Esophagus muscularis mucosa (tissue), 4 donors: ENCODE measurements around the gene NHLH2. TPM values are rescaled to one million over a fixed set of nuclear protein-coding genes. Genes with fewer than 3 reads are reported as not detected.

Experiments used
- DNase-seq: peaks from one replicate; pipeline ENCODE4 v3.0.0-alpha.2; 2017; ENCODE audit errors: extremely low spot score
- H3K27ac ChIP-seq, 4 donors: fragments of 200-600 bp; sonication (generic); replicated peaks in 1 of 4; 1 replicate in 3 of 4; 2 replicates in 1 of 4; pipeline ENCODE4 v1.5.1; 2016 to 2019; ENCODE audit warnings: mild to moderate bottlenecking in 1 of 4
- H3K27me3 ChIP-seq, 4 donors: fragments of 200-600 bp; sonication (generic); one replicate each; pipeline versions ENCODE4 v1.5.1 to v1.6.0; 2016 to 2019
- H3K36me3 ChIP-seq, 4 donors: fragments of 200-600 bp; sonication (generic); one replicate each; pipeline ENCODE4 v1.5.1; 2016 to 2019
- H3K4me1 ChIP-seq, 4 donors: fragments of 200-600 bp; sonication (generic); one replicate each; pipeline ENCODE4 v1.5.1; 2016 to 2019
- H3K4me3 ChIP-seq, 4 donors: fragments of 200-600 bp; sonication (generic); 1 replicate in 2 of 4; 2 replicates in 2 of 4; pipeline ENCODE4 v1.5.1; 2016 to 2019; ENCODE audit warnings: mild to moderate bottlenecking in 4 of 4, moderate library complexity in 1 of 4
- H3K9me3 ChIP-seq, 4 donors: fragments of 200-600 bp; sonication (generic); 1 replicate in 3 of 4; 2 replicates in 1 of 4; pipeline ENCODE4 v1.5.1; 2016 to 2019
- EP300 ChIP-seq: sonication (generic); formaldehyde crosslinking; IDR thresholded peaks from one replicate; pipeline ENCODE4 v1.6.1; 2017; ENCODE audit warnings: antibody characterized with exemption
- POLR2A ChIP-seq: fragments of 450-650 bp; IDR thresholded peaks from one replicate; pipeline ENCODE4 v1.6.1; 2017; ENCODE audit warnings: antibody characterized with exemption, moderate library complexity, mild to moderate bottlenecking, low read depth
- POLR2AphosphoS5 ChIP-seq, 2 donors: sonication (generic); formaldehyde crosslinking; IDR thresholded peaks; one replicate each; pipeline ENCODE4 v1.6.1; 2017; ENCODE audit warnings: antibody characterized with exemption in 2 of 2
- WGBS: methylation state at CpG from one replicate; pipeline ENCODE4 v1.1.5; 2018; 5-methylcytosine and 5-hydroxymethylcytosine counted together
- intact Hi-C: fragments of 100-400 bp; cut with DNase I; formaldehyde crosslinking; loops from one replicate; pipeline ENCODE4 v1.15.1; 2023
- total RNA-seq, 4 donors: library from RNA; depleted of rRNA; stranded (reverse); fragments of >200 nt; gene quantifications; one replicate each; pipeline versions ENCODE4 v1.1.0 to v1.2.1, GENCODE V29; 2016
- TF ChIP-seq, protein P1 (sequence below), 3 experiments: fragments of 200-600 bp in 2 of 3; fragments of 450-650 bp in 1 of 3; sonication (generic) in 2 of 3; IDR thresholded peaks; one replicate each; pipeline ENCODE4 v1.5.1; 2017 to 2019; ENCODE audit warnings: antibody characterized with exemption in 3 of 3, mild to moderate bottlenecking in 2 of 3, moderate library complexity in 1 of 3

NHLH2 gene
- total RNA-seq, 4 donors from 2014 or later, result not detected

DNA sequence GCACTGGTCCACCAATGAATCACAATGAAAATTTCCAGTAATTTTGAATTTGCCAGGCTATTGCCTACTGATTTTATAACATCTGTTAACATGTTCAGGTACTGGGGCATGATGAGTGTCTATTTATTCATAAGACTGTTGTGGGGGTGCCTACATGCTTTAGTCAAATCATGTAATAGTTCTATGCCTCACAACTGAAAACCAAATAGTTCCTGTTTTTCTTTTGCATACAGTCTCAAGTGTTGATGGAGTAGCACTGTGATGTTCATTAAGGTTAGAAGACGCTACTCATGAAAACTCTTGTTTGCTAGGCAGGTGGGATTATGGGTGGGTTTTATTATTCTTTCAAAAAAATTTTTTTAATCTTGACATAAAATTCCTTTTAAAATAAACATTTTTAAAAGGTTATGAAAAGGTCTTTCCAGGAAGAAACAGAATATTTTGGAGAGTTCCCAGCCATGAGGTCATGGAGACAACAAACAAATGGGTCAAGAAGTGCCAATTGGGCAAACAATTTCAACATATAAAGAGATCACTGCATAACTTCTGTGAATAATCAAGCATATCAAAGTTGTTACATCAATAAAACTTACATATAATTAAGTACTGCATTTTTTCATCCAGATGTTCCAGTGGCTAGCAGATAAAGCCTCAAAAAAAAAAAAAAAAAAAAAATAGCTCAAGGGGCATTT, 40.2 kb upstream of the NHLH2 start:
- intact Hi-C loops, result no loop called here
- Histone ChIP-seq H3K4me3 (no peak overlapping the region), H3K27me3 (peaks cover 0 to 7% (median 0%) of the 10 kb centered on the region in 4 donors), H3K36me3 (no peaks in the 10 kb centered on the region), H3K4me1 (no peaks in the 10 kb centered on the region), H3K27ac (no peak overlapping the region), H3K9me3 (no peaks in the 10 kb centered on the region)
- no peak for DNase-seq
- TF ChIP-seq, protein P1, sequence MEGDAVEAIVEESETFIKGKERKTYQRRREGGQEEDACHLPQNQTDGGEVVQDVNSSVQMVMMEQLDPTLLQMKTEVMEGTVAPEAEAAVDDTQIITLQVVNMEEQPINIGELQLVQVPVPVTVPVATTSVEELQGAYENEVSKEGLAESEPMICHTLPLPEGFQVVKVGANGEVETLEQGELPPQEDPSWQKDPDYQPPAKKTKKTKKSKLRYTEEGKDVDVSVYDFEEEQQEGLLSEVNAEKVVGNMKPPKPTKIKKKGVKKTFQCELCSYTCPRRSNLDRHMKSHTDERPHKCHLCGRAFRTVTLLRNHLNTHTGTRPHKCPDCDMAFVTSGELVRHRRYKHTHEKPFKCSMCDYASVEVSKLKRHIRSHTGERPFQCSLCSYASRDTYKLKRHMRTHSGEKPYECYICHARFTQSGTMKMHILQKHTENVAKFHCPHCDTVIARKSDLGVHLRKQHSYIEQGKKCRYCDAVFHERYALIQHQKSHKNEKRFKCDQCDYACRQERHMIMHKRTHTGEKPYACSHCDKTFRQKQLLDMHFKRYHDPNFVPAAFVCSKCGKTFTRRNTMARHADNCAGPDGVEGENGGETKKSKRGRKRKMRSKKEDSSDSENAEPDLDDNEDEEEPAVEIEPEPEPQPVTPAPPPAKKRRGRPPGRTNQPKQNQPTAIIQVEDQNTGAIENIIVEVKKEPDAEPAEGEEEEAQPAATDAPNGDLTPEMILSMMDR (IDR thresholded peaks at IDR 0.05), result no peak
- TF ChIP-seq POLR2AphosphoS5 (IDR thresholded peaks at IDR 0.05) (no peak), POLR2A (no peak)
- WGBS, result 95% methylated on average over 1 of the region's 1 CpG

DNA sequence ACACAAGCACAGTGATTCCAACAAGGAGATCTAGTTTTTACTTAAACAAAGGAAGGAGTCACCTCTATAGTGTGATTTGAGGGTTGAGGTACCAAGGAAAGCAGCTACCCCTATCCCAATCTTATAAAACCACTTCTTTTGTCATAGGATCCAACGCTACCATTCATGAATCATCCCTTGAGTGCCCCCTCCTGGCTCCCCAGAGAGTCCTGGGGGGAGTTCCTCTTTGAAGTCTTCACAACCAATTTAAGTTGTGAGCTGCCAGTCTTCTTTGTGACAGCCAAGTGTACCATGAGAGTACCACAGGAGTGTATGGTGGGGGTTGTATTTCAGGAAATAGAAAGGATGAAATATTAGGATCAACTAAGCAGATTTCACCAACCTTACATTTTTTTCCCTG, 39.1 kb upstream of the NHLH2 start:
- DNase-seq, result no peak
- Histone ChIP-seq H3K27ac (no peak overlapping the region), H3K36me3 (no peaks in the 10 kb centered on the region), H3K4me1 (no peaks in the 10 kb centered on the region), H3K27me3 (peaks cover 0 to 15% (median 0%) of the 10 kb centered on the region in 4 donors), H3K9me3 (no peaks in the 10 kb centered on the region), H3K4me3 (no peak overlapping the region)
- intact Hi-C loops, result no loop called here
- TF ChIP-seq EP300, result no peak
- TF ChIP-seq POLR2AphosphoS5 (IDR thresholded peaks at IDR 0.05), result no peak
- TF ChIP-seq, protein P1 (IDR thresholded peaks at IDR 0.05), result no peak
- no peak for TF ChIP-seq POLR2A
- 77% methylated on average over 1 of the region's 1 CpG for WGBS

- Histone ChIP-seq H3K4me1 (no peaks in the 10 kb centered on the region), H3K9me3 (no peaks in the 10 kb centered on the region), H3K27me3 (peaks cover 0 to 30% (median 0%) of the 10 kb centered on the region in 4 donors), H3K4me3 (no peak overlapping the region), H3K27ac (no peak overlapping the region), H3K36me3 (no peaks in the 10 kb centered on the region)
- TF ChIP-seq EP300, result no peak
- TF ChIP-seq POLR2AphosphoS5 (IDR thresholded peaks at IDR 0.05), result no peak
- no peak for TF ChIP-seq POLR2A
- TF ChIP-seq, protein P1 (IDR thresholded peaks at IDR 0.05), result no peak
- no peak for DNase-seq
- WGBS, result 31% methylated on average over 5 of the region's 5 CpGs
- intact Hi-C loops, result no loop called here
Measured at GRCh38 chr1:115877511-115877910, 36.6 kb upstream of the NHLH2 start.

DNA sequence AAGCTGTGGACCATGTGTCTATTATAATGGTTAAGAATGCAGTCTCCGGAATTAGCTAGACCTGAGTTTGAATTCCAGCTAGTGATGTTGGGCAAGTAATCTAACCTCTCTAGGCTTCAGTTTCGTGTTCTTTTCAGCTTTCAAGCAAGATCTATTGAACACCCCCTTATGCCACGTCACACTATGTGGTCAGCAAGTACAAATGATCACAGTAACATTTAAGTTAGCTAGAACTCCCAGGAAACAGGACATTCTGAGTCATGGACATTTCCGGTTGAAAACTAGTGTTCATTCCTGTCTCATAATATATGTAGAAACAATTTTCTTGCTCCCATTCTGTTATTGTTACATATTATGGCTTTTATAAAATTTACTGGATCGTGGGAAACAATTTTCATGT, 34.0 kb upstream of the NHLH2 start:
- no peak for TF ChIP-seq POLR2AphosphoS5 (IDR thresholded peaks at IDR 0.05)
- no peak for TF ChIP-seq EP300
- TF ChIP-seq POLR2A, result no peak
- TF ChIP-seq, protein P1 (IDR thresholded peaks at IDR 0.05), result no peak
- intact Hi-C loops, result no loop called here
- Histone ChIP-seq H3K9me3 (no peaks in the 10 kb centered on the region), H3K4me1 (no peaks in the 10 kb centered on the region), H3K27me3 (peaks cover 0 to 37% (median 0%) of the 10 kb centered on the region in 4 donors), H3K4me3 (no peak overlapping the region), H3K27ac (no peak overlapping the region), H3K36me3 (no peaks in the 10 kb centered on the region)
- no peak for DNase-seq
- WGBS, result 75% methylated on average over 5 of the region's 5 CpGs

- H3K4me3 ChIP-seq, result no peak overlapping the region
- peaks cover 0 to 37% (median 0%) of the 10 kb centered on the region in 4 donors for H3K27me3 ChIP-seq
- H3K27ac ChIP-seq, result no peak overlapping the region
- DNase-seq, result no peak
- no peak for TF ChIP-seq POLR2A
- TF ChIP-seq, protein P1 (IDR thresholded peaks at IDR 0.05), result no peak
- no peak for TF ChIP-seq POLR2AphosphoS5 (IDR thresholded peaks at IDR 0.05)
- no peak for TF ChIP-seq EP300
- no peaks in the 10 kb centered on the region for H3K36me3 ChIP-seq
- H3K9me3 ChIP-seq, result no peaks in the 10 kb centered on the region
- intact Hi-C loops, result no loop called here
- no peaks in the 10 kb centered on the region for H3K4me1 ChIP-seq
- 65% methylated on average over 4 of the region's 4 CpGs for WGBS
Measured at GRCh38 chr1:115874497-115874896, 33.6 kb upstream of the NHLH2 start.
